Measurements from ENCODE around the gene RRP8. TPM values are rescaled to one million over a fixed set of nuclear protein-coding genes. Genes with fewer than 3 reads are reported as not detected.

Gene RRP8
- total RNA-seq, 1 donor from 2014 or later: 21.7 TPM

- Mint-ChIP-seq H3K27ac (no peak overlapping the region), H3K4me3 (ENCODE audit: low read depth) (no peak overlapping the region), H3K4me1 (ENCODE audit: low read depth) (peaks cover 16% of the 10 kb centered on the region), H3K9me3 (ENCODE audit: low read depth) (no peaks in the 10 kb centered on the region), H3K27me3 (no peaks in the 10 kb centered on the region), H3K36me3 (ENCODE audit: insufficient read depth) (peaks cover 16% of the 10 kb centered on the region)
- no peak for DNase-seq (ENCODE audit: low spot score, unreplicated experiment)
- no peak for TF ChIP-seq CTCF (IDR thresholded peaks at IDR 0.05; ENCODE audit: unreplicated experiment)
These were observed 7.1 kb downstream of the RRP8 start for GRCh38 chr11:6596239-6596877.

GRCh38 chr11:6594142-6594768 lies 9.2 kb downstream of the RRP8 start:
- Mint-ChIP-seq H3K4me3 (ENCODE audit: low read depth) (no peak overlapping the region), H3K9me3 (ENCODE audit: low read depth) (no peaks in the 10 kb centered on the region), H3K27me3 (no peaks in the 10 kb centered on the region), H3K36me3 (ENCODE audit: insufficient read depth) (peaks cover 13% of the 10 kb centered on the region), H3K4me1 (ENCODE audit: low read depth) (peaks cover 16% of the 10 kb centered on the region), H3K27ac (no peak overlapping the region)
- no peak for DNase-seq (ENCODE audit: low spot score, unreplicated experiment)
- TF ChIP-seq CTCF (IDR thresholded peaks at IDR 0.05; ENCODE audit: unreplicated experiment): no peak

- Mint-ChIP-seq H3K4me1 (ENCODE audit: low read depth) (no peaks in the 10 kb centered on the region), H3K9me3 (ENCODE audit: low read depth) (peaks cover 20% of the 10 kb centered on the region), H3K27ac (no peak overlapping the region), H3K27me3 (no peaks in the 10 kb centered on the region), H3K4me3 (ENCODE audit: low read depth) (no peak overlapping the region), H3K36me3 (ENCODE audit: insufficient read depth) (peaks cover 20% of the 10 kb centered on the region)
- no peak for TF ChIP-seq CTCF (IDR thresholded peaks at IDR 0.05; ENCODE audit: unreplicated experiment)
- DNase-seq (ENCODE audit: low spot score, unreplicated experiment): no peak
These were observed 15.4 kb downstream of the RRP8 start for GRCh38 chr11:6588018-6588417.

GRCh38 chr11:6587360-6587953 lies 16.0 kb downstream of the RRP8 start:
- Mint-ChIP-seq H3K36me3 (ENCODE audit: insufficient read depth) (peaks cover 22% of the 10 kb centered on the region), H3K4me1 (ENCODE audit: low read depth) (no peaks in the 10 kb centered on the region), H3K27ac (no peak overlapping the region), H3K4me3 (ENCODE audit: low read depth) (no peak overlapping the region), H3K9me3 (ENCODE audit: low read depth) (peaks cover 24% of the 10 kb centered on the region), H3K27me3 (no peaks in the 10 kb centered on the region)
- no peak for TF ChIP-seq CTCF (IDR thresholded peaks at IDR 0.05; ENCODE audit: unreplicated experiment)
- no peak for DNase-seq (ENCODE audit: low spot score, unreplicated experiment)

GRCh38 chr11:6586434-6587359 lies 16.7 kb downstream of the RRP8 start:
- Mint-ChIP-seq H3K27me3 (no peaks in the 10 kb centered on the region), H3K36me3 (ENCODE audit: insufficient read depth) (peaks cover 26% of the 10 kb centered on the region), H3K4me1 (ENCODE audit: low read depth) (no peaks in the 10 kb centered on the region), H3K4me3 (ENCODE audit: low read depth) (no peak overlapping the region), H3K9me3 (ENCODE audit: low read depth) (peaks cover 28% of the 10 kb centered on the region), H3K27ac (no peak overlapping the region)
- no peak for TF ChIP-seq CTCF (IDR thresholded peaks at IDR 0.05; ENCODE audit: unreplicated experiment)
- DNase-seq (ENCODE audit: low spot score, unreplicated experiment): no peak
